Right lobe of liver (tissue), 4 donors: Measurements from ENCODE around the gene VEGFA.

Experiments used
- POLR2A ChIP-seq: fragments of 450-650 bp; IDR thresholded peaks from one replicate; pipeline ENCODE4 v1.6.1; 2017; ENCODE audit warnings: antibody characterized with exemption, mild to moderate bottlenecking
- TF ChIP-seq, protein P1 (sequence below), 4 donors: fragments of 200-600 bp in 3 of 4; fragments of 450-650 bp in 1 of 4; IDR thresholded peaks; one replicate each; pipeline versions ENCODE4 v1.5.1 to v1.8.0; 2016 to 2022; ENCODE audit warnings: antibody characterized with exemption in 4 of 4, mild to moderate bottlenecking in 2 of 4
- donor health status: DM: no; HTN: no; CAD: no.
- donor health status: DM: no; HTN: no; CAD: no.
- donor health status: DM: no; HTN: yes; CAD: no.

GRCh38 chr6:43782764-43783513 lies 12.9 kb downstream of the VEGFA start:
- TF ChIP-seq, protein P1, sequence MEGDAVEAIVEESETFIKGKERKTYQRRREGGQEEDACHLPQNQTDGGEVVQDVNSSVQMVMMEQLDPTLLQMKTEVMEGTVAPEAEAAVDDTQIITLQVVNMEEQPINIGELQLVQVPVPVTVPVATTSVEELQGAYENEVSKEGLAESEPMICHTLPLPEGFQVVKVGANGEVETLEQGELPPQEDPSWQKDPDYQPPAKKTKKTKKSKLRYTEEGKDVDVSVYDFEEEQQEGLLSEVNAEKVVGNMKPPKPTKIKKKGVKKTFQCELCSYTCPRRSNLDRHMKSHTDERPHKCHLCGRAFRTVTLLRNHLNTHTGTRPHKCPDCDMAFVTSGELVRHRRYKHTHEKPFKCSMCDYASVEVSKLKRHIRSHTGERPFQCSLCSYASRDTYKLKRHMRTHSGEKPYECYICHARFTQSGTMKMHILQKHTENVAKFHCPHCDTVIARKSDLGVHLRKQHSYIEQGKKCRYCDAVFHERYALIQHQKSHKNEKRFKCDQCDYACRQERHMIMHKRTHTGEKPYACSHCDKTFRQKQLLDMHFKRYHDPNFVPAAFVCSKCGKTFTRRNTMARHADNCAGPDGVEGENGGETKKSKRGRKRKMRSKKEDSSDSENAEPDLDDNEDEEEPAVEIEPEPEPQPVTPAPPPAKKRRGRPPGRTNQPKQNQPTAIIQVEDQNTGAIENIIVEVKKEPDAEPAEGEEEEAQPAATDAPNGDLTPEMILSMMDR (IDR thresholded peaks at IDR 0.05): no peak
- TF ChIP-seq POLR2A: no peak
